HG03460 (cell line): Measurements from ENCODE around the gene KCNK7.

Source experiments
- ATAC-seq: cut with Tn5 transposase; IDR thresholded peaks from one replicate; pipeline ENCODE4 v1.9.1; 2021; ENCODE audit not compliant: unreplicated experiment

Gene KCNK7

GRCh38 chr11:65589444-65590239 lies 6.0 kb downstream of the KCNK7 start:
- ATAC-seq: no peak

- peak; percentile 69 for ATAC-seq
Observed at GRCh38 chr11:65588199-65589054, 7.2 kb downstream of the KCNK7 start.

- ATAC-seq: no peak
Observed at GRCh38 chr11:65586676-65587075, 8.9 kb downstream of the KCNK7 start.

GRCh38 chr11:65586247-65586630 lies 9.4 kb downstream of the KCNK7 start:
- ATAC-seq: no peak

- ATAC-seq: no peak
Observed at GRCh38 chr11:65585396-65586246, 10.0 kb downstream of the KCNK7 start.

- ATAC-seq: no peak
Observed at GRCh38 chr11:65584723-65585171, 10.9 kb downstream of the KCNK7 start.

- no peak for ATAC-seq
Observed at GRCh38 chr11:65584106-65584505, 11.5 kb downstream of the KCNK7 start.

GRCh38 chr11:65583589-65583988 lies 12.0 kb downstream of the KCNK7 start:
- no peak for ATAC-seq

GRCh38 chr11:65581928-65582327 lies 13.7 kb downstream of the KCNK7 start:
- ATAC-seq: no peak

- no peak for ATAC-seq
Observed at GRCh38 chr11:65580756-65581155, 14.8 kb downstream of the KCNK7 start.

GRCh38 chr11:65580031-65580692 lies 15.4 kb downstream of the KCNK7 start:
- no peak for ATAC-seq

- no peak for ATAC-seq
Observed at GRCh38 chr11:65579291-65579690, 16.3 kb downstream of the KCNK7 start.

- no peak for ATAC-seq
Observed at GRCh38 chr11:65578667-65579066, 16.9 kb downstream of the KCNK7 start.

- no peak for ATAC-seq
Observed at GRCh38 chr11:65578134-65578533, 17.5 kb downstream of the KCNK7 start.

- no peak for ATAC-seq
Observed at GRCh38 chr11:65577756-65578109, 17.9 kb downstream of the KCNK7 start.

GRCh38 chr11:65576867-65577755 lies 18.5 kb downstream of the KCNK7 start:
- ATAC-seq: no peak

- no peak for ATAC-seq
Observed at GRCh38 chr11:65576232-65576866, 19.3 kb downstream of the KCNK7 start.

GRCh38 chr11:65575568-65576231 lies 19.9 kb downstream of the KCNK7 start, which contains the start of gene EHBP1L1:
EHBP1L1 (plus strand) TSS chr11:65576053; CDS start chr11:65576303, 250 bp downstream.
- ATAC-seq: no peak
